Measurements from ENCODE around the gene GPR153.

DNA sequence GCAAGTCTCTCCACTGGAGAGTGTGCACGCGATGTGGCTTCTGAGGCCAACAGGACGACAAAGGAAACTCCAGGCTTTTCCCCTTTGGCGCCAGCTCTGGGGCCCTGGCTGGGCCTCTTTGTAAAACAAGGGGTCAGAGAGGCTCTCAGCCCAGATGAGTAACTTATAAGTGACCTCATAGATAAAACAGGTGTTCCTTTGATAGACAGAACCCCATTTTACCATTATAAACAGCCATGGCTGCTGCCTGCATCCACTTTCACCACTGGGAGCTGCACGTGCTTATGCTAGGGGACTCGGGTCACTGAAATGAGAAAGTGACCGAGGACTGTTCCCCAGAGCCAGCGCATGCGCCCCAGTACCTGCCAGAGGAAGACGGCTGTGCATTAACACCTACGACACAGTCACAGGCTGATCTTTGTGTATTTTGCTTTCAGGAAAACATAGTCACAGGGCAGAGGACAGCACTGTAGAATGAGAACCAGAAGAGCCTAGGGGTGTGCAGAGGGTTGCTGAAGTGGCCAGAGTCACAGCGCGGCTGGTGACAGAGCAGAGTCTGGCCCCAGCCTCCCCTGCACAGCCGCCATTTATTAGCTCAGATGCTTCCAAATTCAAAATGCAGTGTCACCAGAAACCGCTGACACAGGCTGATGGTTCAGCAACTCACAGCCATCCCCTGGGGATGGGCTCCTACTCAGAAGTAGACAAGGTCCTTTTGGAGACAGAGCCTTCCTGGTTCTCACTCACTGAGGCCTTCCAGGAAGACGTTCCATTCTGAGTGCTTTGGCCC lies 42.3 kb downstream of the GPR153 start:
- TF ChIP-seq POLR2AphosphoS5 (IDR thresholded peaks at IDR 0.05; ENCODE audit: borderline replicate concordance, low read depth, low read length): no peak
- TF ChIP-seq EZH2 (IDR thresholded peaks at IDR 0.05): no peak
